Left lung (tissue), 10 donors: ENCODE measurements around the gene DHRS9. TPM values are rescaled to one million over a fixed set of nuclear protein-coding genes. Genes with fewer than 3 reads are reported as not detected.

Source experiments
- ATAC-seq: fragments of 200-7000 bp; cut with Tn5 transposase; one replicate; pipeline ENCODE4 v1.9.1; 2020; ENCODE audit warnings: moderate library complexity
- DNase-seq, 4 donors: peaks; one replicate each; pipeline ENCODE4 v3.0.0-alpha.2; 2013 to 2020
- H3K27ac ChIP-seq, 2 donors: fragments of 200-600 bp; sonication (generic) in 1 of 2; one replicate each; pipeline versions ENCODE4 v1.5.0 to v1.8.0; 2020 to 2021
- H3K27me3 ChIP-seq, 2 donors: fragments of 200-600 bp; sonication (generic) in 1 of 2; one replicate each; pipeline versions ENCODE4 v1.5.0 to v1.8.0; 2020 to 2021
- H3K36me3 ChIP-seq, 2 donors: fragments of 200-600 bp; sonication (generic) in 1 of 2; one replicate each; pipeline versions ENCODE4 v1.5.0 to v1.8.0; 2020 to 2021
- H3K4me1 ChIP-seq, 2 donors: fragments of 200-600 bp; one replicate each; pipeline ENCODE4 v1.8.0; 2021
- H3K4me3 ChIP-seq, 2 donors: fragments of 200-600 bp; sonication (generic) in 1 of 2; one replicate each; pipeline versions ENCODE4 v1.5.0 to v1.8.0; 2020 to 2021; ENCODE audit warnings: mild to moderate bottlenecking in 1 of 2
- H3K9me3 ChIP-seq, 2 donors: fragments of 200-600 bp; sonication (generic) in 1 of 2; one replicate each; pipeline versions ENCODE4 v1.5.0 to v1.8.0; 2020 to 2021
- CTCF ChIP-seq, 2 donors: fragments of 200-600 bp; sonication (generic) in 1 of 2; IDR thresholded peaks; one replicate each; pipeline versions ENCODE4 v1.5.0 to v1.8.0; 2021; ENCODE audit warnings: antibody characterized with exemption in 2 of 2
- intact Hi-C, 2 donors: fragments of 100-400 bp; cut with DNase I; formaldehyde crosslinking; loops; one replicate each; pipeline versions ENCODE4 v1.11.2 to v1.14.2; 2022
- polyA plus RNA-seq, 6 donors: library from polyadenylated mRNA; unstranded; fragments of 120-200 nt; gene quantifications; one replicate each; pipeline ENCODE4 v1.2.1, GENCODE V29; 2013; ENCODE audit not compliant: insufficient read length in 6 of 6
- total RNA-seq, 2 donors: library from RNA; stranded (reverse); fragmentation: NEBNext Ultra II Directional; extraction: Animal tissue kit (Norgen Biotek cat#: 25700); gene quantifications; one replicate each; pipeline ENCODE4 v1.2.1, GENCODE V29; 2021
- donor health status: DM: no; HTN: yes; CAD: no.
- donor health status: DM: no; HTN: no; CAD: no.

Gene DHRS9
- total and polyA plus RNA-seq, 8 donors = 0.34 to 8.5 (median 0.68) TPM

- Histone ChIP-seq H3K9me3 (no peaks in the 10 kb centered on the region), H3K36me3 (no peaks in the 10 kb centered on the region), H3K27me3 (no peaks in the 10 kb centered on the region), H3K27ac (no peak overlapping the region), H3K4me1 (no peaks in the 10 kb centered on the region), H3K4me3 (no peak overlapping the region)
- TF ChIP-seq CTCF (IDR thresholded peaks at IDR 0.05) = no peak
- intact Hi-C loops = no loop called here
- DNase-seq = no peak
- ATAC-seq = no peak
Measured at GRCh38 chr2:169136885-169137534, 67.6 kb downstream of the DHRS9 start.

DNA sequence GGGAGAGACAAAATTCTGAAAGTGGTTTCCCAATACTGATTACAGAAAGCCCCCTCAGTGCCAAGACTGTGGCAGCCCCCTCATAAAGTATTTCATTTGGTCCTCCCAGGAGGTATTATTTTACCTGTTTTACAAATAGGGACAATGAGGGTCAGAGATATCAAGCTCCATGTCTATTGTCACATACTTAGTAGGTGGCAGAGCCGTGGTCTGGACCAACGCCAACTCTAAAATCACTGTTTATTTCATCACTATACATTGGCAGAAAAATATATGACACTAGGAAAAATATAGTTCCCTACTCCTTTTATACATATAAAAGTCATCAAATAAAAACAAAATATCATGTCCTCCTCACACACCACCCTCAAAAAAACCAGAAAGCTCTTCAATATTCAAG, 68.6 kb downstream of the DHRS9 start:
- DNase-seq (no peak), ATAC-seq (no peak)
- Histone ChIP-seq H3K4me3 (no peak overlapping the region), H3K36me3 (no peaks in the 10 kb centered on the region), H3K27ac (no peak overlapping the region), H3K9me3 (no peaks in the 10 kb centered on the region), H3K4me1 (no peaks in the 10 kb centered on the region), H3K27me3 (no peaks in the 10 kb centered on the region)
- intact Hi-C loops = no loop called here
- no peak for TF ChIP-seq CTCF (IDR thresholded peaks at IDR 0.05)

DNA sequence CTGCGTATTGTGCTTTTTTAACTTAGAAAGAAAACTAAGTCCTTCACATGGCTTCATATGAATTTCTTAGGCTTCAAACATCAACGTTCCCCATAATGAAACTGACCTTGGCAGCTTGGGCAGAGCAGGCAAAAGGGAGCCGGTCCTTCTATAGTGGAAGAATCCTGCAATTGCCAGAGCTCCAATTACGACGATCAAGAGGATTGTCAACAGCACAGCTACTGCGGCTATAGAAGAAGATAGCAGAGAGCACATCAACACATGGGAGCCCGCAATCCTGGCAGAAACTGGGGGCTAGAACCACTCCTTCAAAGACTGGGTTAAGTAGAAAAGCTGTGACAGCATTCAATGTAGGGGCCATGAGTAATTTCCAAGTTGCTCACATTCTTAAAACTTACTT, 69.8 kb downstream of the DHRS9 start:
- TF ChIP-seq CTCF (IDR thresholded peaks at IDR 0.05) = no peak
- Histone ChIP-seq H3K36me3 (no peaks in the 10 kb centered on the region), H3K4me3 (no peak overlapping the region), H3K9me3 (no peaks in the 10 kb centered on the region), H3K27ac (no peak overlapping the region), H3K4me1 (no peaks in the 10 kb centered on the region), H3K27me3 (no peaks in the 10 kb centered on the region)
- DNase-seq = no peak
- no peak for ATAC-seq
- intact Hi-C loops = no loop called here

- DNase-seq = no peak
- Histone ChIP-seq H3K4me1 (no peaks in the 10 kb centered on the region), H3K36me3 (no peaks in the 10 kb centered on the region), H3K9me3 (no peaks in the 10 kb centered on the region), H3K4me3 (no peak overlapping the region), H3K27me3 (no peaks in the 10 kb centered on the region), H3K27ac (no peak overlapping the region)
- no peak for ATAC-seq
- TF ChIP-seq CTCF (IDR thresholded peaks at IDR 0.05) = no peak
- intact Hi-C loops = loop anchor here in 1 of 2 donors (10.0 kb wide), 1 partner anchor 175 kb away; no protein-coding TSS in a partner anchor
Measured at GRCh38 chr2:169139993-169140767, 70.8 kb downstream of the DHRS9 start.

DNA sequence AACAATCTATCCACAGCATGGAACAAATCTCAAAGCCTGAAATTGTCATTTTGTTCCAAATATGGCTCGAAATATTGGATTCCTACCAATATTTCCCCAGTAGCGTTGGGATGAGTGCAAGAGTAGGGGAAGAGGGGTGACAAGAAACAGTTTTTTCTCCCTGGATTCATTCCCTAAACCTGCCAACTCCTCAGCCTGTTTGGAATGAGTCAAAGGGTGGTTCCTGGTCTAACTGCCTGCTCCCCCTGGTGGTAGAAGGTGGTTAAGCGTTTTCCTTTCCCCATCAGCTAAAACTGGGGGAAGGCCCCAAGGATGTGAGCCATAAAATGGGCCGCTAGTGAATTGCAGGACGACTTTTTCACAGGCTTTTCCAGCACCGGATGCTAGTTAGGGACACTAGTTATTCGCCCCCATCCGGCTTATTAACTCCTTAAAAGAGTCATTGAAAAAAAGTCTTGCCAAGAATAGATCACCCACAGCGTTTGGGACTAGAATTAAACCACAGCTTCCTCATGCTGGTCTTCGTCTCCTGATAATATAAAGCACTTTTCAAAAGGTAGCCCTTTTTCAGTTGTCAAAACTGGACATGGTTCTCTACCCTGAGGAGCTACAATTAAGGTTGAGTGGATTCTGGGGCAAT, 72.5 kb downstream of the DHRS9 start:
- no peak overlapping the region for H3K27ac ChIP-seq

More for the DNA sequence above, 72.5 kb downstream of the DHRS9 start:
- Histone ChIP-seq H3K36me3 (no peaks in the 10 kb centered on the region), H3K4me3 (no peak overlapping the region), H3K9me3 (no peaks in the 10 kb centered on the region), H3K27me3 (no peaks in the 10 kb centered on the region), H3K4me1 (no peaks in the 10 kb centered on the region)
- TF ChIP-seq CTCF (IDR thresholded peaks at IDR 0.05) = peak; percentile 84 to 88
- ATAC-seq (peak; percentile 90), DNase-seq (peak in 2 of 4 donors; percentile 26 to 36)
- intact Hi-C loops = loop anchor here in 1 of 2 donors (10.0 kb wide), 1 partner anchor 177 kb away; no protein-coding TSS in a partner anchor
